ENCODE results near the gene MAP3K2. TPM values are rescaled to one million over a fixed set of nuclear protein-coding genes. Genes with fewer than 3 reads are reported as not detected.
A peak's percentile ranks its signal among the peaks of the same experiment; 100 is the strongest.

The MAP3K2 gene
- total and polyA plus RNA-seq, 2 experiments from 2014 or later = 36.7 to 41.0 TPM

GRCh38 chr2:127397568-127398238 lies 9.9 kb upstream of the MAP3K2 start:
- Histone ChIP-seq H3K79me2 (ENCODE audit: insufficient read depth) (no peaks in the 10 kb centered on the region), H2AFZ (0 out of 2 replicates have a peak overlapping the region, but pooled peaks have one; percentile 3), H3K4me2 (ENCODE audit: unreplicated experiment) (no peak overlapping the region), H3K27ac (peak overlapping the region; percentile 60; the same call in 1 of the 2 replicates), H3K36me3 (ENCODE audit: low read depth) (no peaks in the 10 kb centered on the region), H3K4me1 (ENCODE audit: insufficient read depth) (peaks cover 26% of the 10 kb centered on the region), H3F3A (ENCODE audit: insufficient read depth) (peaks cover 6% of the 10 kb centered on the region), H3K9ac (no peak overlapping the region), H3K9me3 (ENCODE audit: low read depth) (no peaks in the 10 kb centered on the region), H3K9me2 (ENCODE audit: insufficient read depth) (no peaks in the 10 kb centered on the region), H4K20me1 (ENCODE audit: insufficient read depth) (no peaks in the 10 kb centered on the region), H3K27me3 (replicated peaks; ENCODE audit: insufficient read depth) (no peaks in the 10 kb centered on the region), H3K4me3 (no peak overlapping the region)
- WGBS, 2 experiments (ENCODE audit: low coverage in 1 of 2, low lambda C conversion rate in 2 of 2, missing lambda C conversion rate in 2 of 2) = 60 to 64% methylated on average over 9 of the region's 9 CpGs
- in situ Hi-C loops (cut with MboI) = no loop called here
- TF ChIP-seq EZH2phosphoT487 (IDR thresholded peaks at IDR 0.05; ENCODE audit: insufficient read depth, low read depth) (no peak), EZH2 (IDR thresholded peaks at IDR 0.05; ENCODE audit: insufficient read depth, poor library complexity, severe bottlenecking) (no peak)
- DNase-seq = no peak

- 81 to 87% methylated on average over 3 of the region's 3 CpGs for WGBS, 2 experiments (ENCODE audit: low coverage in 1 of 2, low lambda C conversion rate in 2 of 2, missing lambda C conversion rate in 2 of 2)
- DNase-seq = no peak
- peaks cover 17% of the 10 kb centered on the region for H3F3A ChIP-seq (ENCODE audit: insufficient read depth)
- no peaks in the 10 kb centered on the region for H3K9me3 ChIP-seq (ENCODE audit: low read depth)
- H3K4me3 ChIP-seq = no peak overlapping the region
- in situ Hi-C loops (cut with MboI) = no loop called here
- H3K36me3 ChIP-seq (ENCODE audit: low read depth) = no peaks in the 10 kb centered on the region
- H3K9ac ChIP-seq = no peak overlapping the region
- H3K79me2 ChIP-seq (ENCODE audit: insufficient read depth) = no peaks in the 10 kb centered on the region
- no peak overlapping the region for H2AFZ ChIP-seq
- no peak overlapping the region for H3K4me2 ChIP-seq (ENCODE audit: unreplicated experiment)
- TF ChIP-seq EZH2 (IDR thresholded peaks at IDR 0.05; ENCODE audit: insufficient read depth, poor library complexity, severe bottlenecking) (no peak), EZH2phosphoT487 (IDR thresholded peaks at IDR 0.05; ENCODE audit: insufficient read depth, low read depth) (no peak)
- no peak overlapping the region for H3K27ac ChIP-seq
- no peaks in the 10 kb centered on the region for H3K27me3 ChIP-seq (replicated peaks; ENCODE audit: insufficient read depth)
- H3K4me1 ChIP-seq (ENCODE audit: insufficient read depth) = peaks cover 31% of the 10 kb centered on the region
- no peaks in the 10 kb centered on the region for H3K9me2 ChIP-seq (ENCODE audit: insufficient read depth)
- no peaks in the 10 kb centered on the region for H4K20me1 ChIP-seq (ENCODE audit: insufficient read depth)
These were observed 6.7 kb upstream of the MAP3K2 start for GRCh38 chr2:127394492-127394891.

GRCh38 chr2:127392828-127393578 lies 5.2 kb upstream of the MAP3K2 start:
- H3K79me2 ChIP-seq (ENCODE audit: insufficient read depth) = no peaks in the 10 kb centered on the region
- H3K4me3 ChIP-seq = no peak overlapping the region
- H3K4me2 ChIP-seq (ENCODE audit: unreplicated experiment) = no peak overlapping the region
- in situ Hi-C loops (cut with MboI) = no loop called here
- WGBS, 2 experiments (ENCODE audit: low coverage in 1 of 2, low lambda C conversion rate in 2 of 2, missing lambda C conversion rate in 2 of 2) = 79 to 93% methylated on average over 1 of the region's 1 CpG
- peaks cover 28% of the 10 kb centered on the region for H3K4me1 ChIP-seq (ENCODE audit: insufficient read depth)
- no peaks in the 10 kb centered on the region for H4K20me1 ChIP-seq (ENCODE audit: insufficient read depth)
- no peak overlapping the region for H3K9ac ChIP-seq
- H3F3A ChIP-seq (ENCODE audit: insufficient read depth) = peaks cover 17% of the 10 kb centered on the region
- H3K9me2 ChIP-seq (ENCODE audit: insufficient read depth) = no peaks in the 10 kb centered on the region
- no peaks in the 10 kb centered on the region for H3K27me3 ChIP-seq (replicated peaks; ENCODE audit: insufficient read depth)
- DNase-seq = peak; percentile 29
- TF ChIP-seq EZH2 (IDR thresholded peaks at IDR 0.05; ENCODE audit: insufficient read depth, poor library complexity, severe bottlenecking) (no peak), EZH2phosphoT487 (IDR thresholded peaks at IDR 0.05; ENCODE audit: insufficient read depth, low read depth) (no peak)
- H2AFZ ChIP-seq = no peak overlapping the region
- H3K36me3 ChIP-seq (ENCODE audit: low read depth) = no peaks in the 10 kb centered on the region
- no peaks in the 10 kb centered on the region for H3K9me3 ChIP-seq (ENCODE audit: low read depth)
- peak overlapping the region; percentile 66 for H3K27ac ChIP-seq

GRCh38 chr2:127392133-127392827 lies 4.5 kb upstream of the MAP3K2 start:
- no peaks in the 10 kb centered on the region for H3K27me3 ChIP-seq (replicated peaks; ENCODE audit: insufficient read depth)
- in situ Hi-C loops (cut with MboI) = no loop called here
- peaks cover 17% of the 10 kb centered on the region for H3F3A ChIP-seq (ENCODE audit: insufficient read depth)
- DNase-seq = peak; percentile 75
- no peaks in the 10 kb centered on the region for H3K9me3 ChIP-seq (ENCODE audit: low read depth)
- H3K4me2 ChIP-seq (ENCODE audit: unreplicated experiment) = no peak overlapping the region
- no peak overlapping the region for H3K4me3 ChIP-seq
- H3K27ac ChIP-seq = peak overlapping the region; percentile 66
- peaks cover 26% of the 10 kb centered on the region for H3K4me1 ChIP-seq (ENCODE audit: insufficient read depth)
- no peak overlapping the region for H2AFZ ChIP-seq
- 56 to 67% methylated on average over 2 of the region's 2 CpGs for WGBS, 2 experiments (ENCODE audit: low coverage in 1 of 2, low lambda C conversion rate in 2 of 2, missing lambda C conversion rate in 2 of 2)
- H4K20me1 ChIP-seq (ENCODE audit: insufficient read depth) = no peaks in the 10 kb centered on the region
- no peak overlapping the region for H3K9ac ChIP-seq
- no peaks in the 10 kb centered on the region for H3K79me2 ChIP-seq (ENCODE audit: insufficient read depth)
- no peaks in the 10 kb centered on the region for H3K36me3 ChIP-seq (ENCODE audit: low read depth)
- TF ChIP-seq EZH2phosphoT487 (IDR thresholded peaks at IDR 0.05; ENCODE audit: insufficient read depth, low read depth) = no peak
- TF ChIP-seq EZH2 (IDR thresholded peaks at IDR 0.05; ENCODE audit: insufficient read depth, poor library complexity, severe bottlenecking) = no peak
- H3K9me2 ChIP-seq (ENCODE audit: insufficient read depth) = no peaks in the 10 kb centered on the region

All from GM23248 (cell line).